HG02970 (cell line): ENCODE results near the gene SHLD1.

Source experiments
- ATAC-seq: cut with Tn5 transposase; IDR thresholded peaks from one replicate; pipeline ENCODE4 v1.9.1; 2021; ENCODE audit warnings: mild to moderate bottlenecking, moderate library complexity, moderate number of reproducible peaks; ENCODE audit not compliant: unreplicated experiment, low FRiP score

SHLD1 gene

GRCh38 chr20:5885866-5886265 is 135.7 kb downstream of the SHLD1 start:
- ATAC-seq: no peak

- ATAC-seq: no peak
Measured at GRCh38 chr20:5886788-5887187, 136.6 kb downstream of the SHLD1 start.

- ATAC-seq: no peak
Measured at GRCh38 chr20:5887386-5887785, 137.2 kb downstream of the SHLD1 start.

- no peak for ATAC-seq
Measured at GRCh38 chr20:5888041-5888440, 137.8 kb downstream of the SHLD1 start.

GRCh38 chr20:5890773-5891441 is 140.7 kb downstream of the SHLD1 start:
- no peak for ATAC-seq

GRCh38 chr20:5893052-5893451 is 142.9 kb downstream of the SHLD1 start:
- no peak for ATAC-seq

- no peak for ATAC-seq
Measured at GRCh38 chr20:5893621-5894020, 143.4 kb downstream of the SHLD1 start.

- ATAC-seq: no peak
Measured at GRCh38 chr20:5895626-5896025, 145.4 kb downstream of the SHLD1 start.

GRCh38 chr20:5899444-5899843 is 149.2 kb downstream of the SHLD1 start:
- no peak for ATAC-seq

- ATAC-seq: no peak
Measured at GRCh38 chr20:5900908-5901307, 150.7 kb downstream of the SHLD1 start.

- ATAC-seq: no peak
Measured at GRCh38 chr20:5908981-5909380, 158.8 kb downstream of the SHLD1 start.

GRCh38 chr20:5910186-5910585 is 160.0 kb downstream of the SHLD1 start:
- no peak for ATAC-seq

- no peak for ATAC-seq
Measured at GRCh38 chr20:5913166-5913565, 163.0 kb downstream of the SHLD1 start.
